Measurements from ENCODE around the gene ZNF609.
"Not testable (repeated sequence)": the region's sequence is repeated elsewhere in the genome, so short reads cannot be mapped to it uniquely, and the experiment has no call there.

The ZNF609 gene

DNA sequence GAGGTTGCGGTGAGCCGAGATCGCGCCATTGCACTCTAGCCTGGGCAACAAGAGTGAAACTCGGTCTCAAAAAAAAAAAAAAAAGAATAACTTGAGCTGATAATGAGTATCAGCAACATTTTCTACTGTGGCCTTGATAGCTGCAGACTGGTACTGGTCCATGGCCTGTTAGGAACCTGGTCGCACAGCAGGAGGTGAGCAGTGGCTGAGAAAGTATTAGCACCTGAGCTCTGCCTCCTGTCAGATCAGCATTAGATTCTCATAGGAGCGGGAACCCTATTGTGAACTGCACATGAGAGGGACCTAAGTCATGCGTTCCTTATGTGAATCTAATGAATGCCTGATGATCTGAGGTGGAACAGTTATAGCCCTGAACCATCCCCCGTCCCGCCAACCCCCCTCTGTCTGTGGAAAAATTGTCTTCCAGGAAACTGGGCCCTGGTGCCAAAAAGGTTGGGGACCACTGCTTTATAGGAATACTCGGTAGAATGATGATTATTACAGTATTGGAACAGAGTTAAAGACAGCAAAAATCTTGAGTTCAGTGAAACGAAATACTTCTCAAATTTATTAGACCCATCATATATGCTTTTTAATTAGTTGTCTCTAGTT lies 126.0 kb downstream of the ZNF609 start:
- Histone ChIP-seq H3K27ac (ENCODE audit: low read depth, low read length) (no peak overlapping the region), H3K27me3 (ENCODE audit: control insufficient read depth, insufficient read depth, low read length) (no peaks in the 10 kb centered on the region), H3K9ac (ENCODE audit: low read depth, low read length) (no peak overlapping the region), H3K9me3 (ENCODE audit: control insufficient read depth, insufficient read depth, low read length) (no peaks in the 10 kb centered on the region), H3K36me3 (ENCODE audit: control insufficient read depth, insufficient read depth, low read length) (no peaks in the 10 kb centered on the region), H3K4me3 (ENCODE audit: low read depth, low read length) (no peak overlapping the region), H3K4me1 (ENCODE audit: control insufficient read depth, insufficient read depth, low read length) (no peaks in the 10 kb centered on the region)

DNA sequence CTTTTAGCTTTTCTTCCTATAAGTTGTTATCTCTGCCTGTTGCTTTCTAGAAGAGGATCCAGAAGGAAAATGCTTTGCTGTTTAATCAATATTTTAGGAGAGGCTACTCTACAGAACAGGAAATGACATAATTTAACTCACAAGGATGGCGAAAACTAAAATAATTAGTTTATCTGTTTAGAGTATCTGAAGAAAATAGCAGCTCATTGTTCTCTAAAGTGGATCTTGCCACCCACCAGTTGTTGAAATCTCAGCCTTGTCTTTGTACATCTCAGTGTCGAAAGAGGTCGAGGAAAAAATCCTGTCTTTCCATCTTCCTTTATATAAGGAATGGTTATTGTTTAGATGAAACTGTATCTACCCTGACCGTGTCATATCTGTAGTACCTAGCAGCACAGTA lies 126.6 kb downstream of the ZNF609 start:
- no peaks in the 10 kb centered on the region for H3K27me3 ChIP-seq (ENCODE audit: control insufficient read depth, insufficient read depth, low read length)
- no peak overlapping the region for H3K4me3 ChIP-seq (ENCODE audit: low read depth, low read length)
- H3K9me3 ChIP-seq (ENCODE audit: control insufficient read depth, insufficient read depth, low read length): no peaks in the 10 kb centered on the region
- no peaks in the 10 kb centered on the region for H3K36me3 ChIP-seq (ENCODE audit: control insufficient read depth, insufficient read depth, low read length)
- H3K4me1 ChIP-seq (ENCODE audit: control insufficient read depth, insufficient read depth, low read length): no peaks in the 10 kb centered on the region
- no peak overlapping the region for H3K27ac ChIP-seq (ENCODE audit: low read depth, low read length)
- no peak overlapping the region for H3K9ac ChIP-seq (ENCODE audit: low read depth, low read length)

DNA sequence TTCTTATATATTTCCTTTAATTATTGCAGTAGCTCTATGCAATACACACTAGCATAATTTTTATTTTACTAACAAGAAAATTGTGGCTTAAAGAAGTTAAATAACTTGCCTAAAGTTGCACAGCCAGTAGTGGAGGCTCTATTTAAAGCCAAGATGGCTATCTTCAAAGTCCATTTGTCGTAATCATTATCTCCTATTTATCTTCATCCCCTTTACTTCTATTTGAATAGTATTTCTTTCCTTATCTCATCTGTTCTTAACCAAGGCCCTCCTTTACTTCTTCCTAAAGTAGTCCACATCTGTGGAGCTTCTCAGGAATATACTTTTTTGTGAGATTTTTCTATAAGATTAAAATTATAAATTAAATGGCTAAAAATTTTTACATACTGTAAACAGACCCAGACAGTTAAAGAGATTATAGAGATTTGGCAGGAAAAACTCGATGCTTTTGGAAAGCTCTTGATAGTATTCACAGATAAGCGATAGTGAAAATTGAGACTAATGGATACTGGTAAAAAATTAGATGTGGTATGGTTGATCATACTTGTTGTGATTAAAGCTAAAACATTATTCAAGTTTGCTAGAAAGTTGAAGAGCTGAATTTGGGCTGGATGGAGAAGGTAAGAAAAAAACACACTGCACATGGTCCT lies 129.2 kb downstream of the ZNF609 start:
- H3K4me1 ChIP-seq (ENCODE audit: control insufficient read depth, insufficient read depth, low read length): no peaks in the 10 kb centered on the region
- H3K27me3 ChIP-seq (ENCODE audit: control insufficient read depth, insufficient read depth, low read length): no peaks in the 10 kb centered on the region
- no peak overlapping the region for H3K4me3 ChIP-seq (ENCODE audit: low read depth, low read length)
- H3K27ac ChIP-seq (ENCODE audit: low read depth, low read length): no peak overlapping the region
- no peaks in the 10 kb centered on the region for H3K36me3 ChIP-seq (ENCODE audit: control insufficient read depth, insufficient read depth, low read length)
- H3K9me3 ChIP-seq (ENCODE audit: control insufficient read depth, insufficient read depth, low read length): no peaks in the 10 kb centered on the region
- no peak overlapping the region for H3K9ac ChIP-seq (ENCODE audit: low read depth, low read length)

DNA sequence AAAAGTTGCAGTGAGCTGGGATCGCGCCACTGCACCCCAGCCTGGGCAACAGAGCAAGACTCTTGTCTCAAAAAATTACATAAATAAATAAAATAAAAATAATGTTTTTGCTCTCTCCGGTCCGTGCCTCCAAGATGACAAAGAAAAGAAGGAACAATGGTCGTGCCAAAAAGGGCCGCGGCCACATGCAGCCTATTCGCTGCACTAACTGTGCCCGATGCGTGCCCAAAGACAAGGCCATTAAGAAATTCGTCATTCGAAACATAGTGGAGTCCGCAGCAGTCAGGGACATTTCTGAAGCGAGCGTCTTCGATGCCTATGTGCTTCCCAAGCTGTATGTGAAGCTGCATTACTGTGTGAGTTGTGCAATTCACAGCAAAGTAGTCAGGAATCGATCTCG lies 132.5 kb downstream of the ZNF609 start:
- H3K9ac ChIP-seq (ENCODE audit: low read depth, low read length); H3K9me3 ChIP-seq (ENCODE audit: control insufficient read depth, insufficient read depth, low read length); H3K36me3 ChIP-seq (ENCODE audit: control insufficient read depth, insufficient read depth, low read length); H3K27ac ChIP-seq (ENCODE audit: low read depth, low read length); H3K4me3 ChIP-seq (ENCODE audit: low read depth, low read length); H3K27me3 ChIP-seq (ENCODE audit: control insufficient read depth, insufficient read depth, low read length): not testable (repeated sequence)
- peaks cover 14% of the 10 kb centered on the region for H3K4me1 ChIP-seq (ENCODE audit: control insufficient read depth, insufficient read depth, low read length)

DNA sequence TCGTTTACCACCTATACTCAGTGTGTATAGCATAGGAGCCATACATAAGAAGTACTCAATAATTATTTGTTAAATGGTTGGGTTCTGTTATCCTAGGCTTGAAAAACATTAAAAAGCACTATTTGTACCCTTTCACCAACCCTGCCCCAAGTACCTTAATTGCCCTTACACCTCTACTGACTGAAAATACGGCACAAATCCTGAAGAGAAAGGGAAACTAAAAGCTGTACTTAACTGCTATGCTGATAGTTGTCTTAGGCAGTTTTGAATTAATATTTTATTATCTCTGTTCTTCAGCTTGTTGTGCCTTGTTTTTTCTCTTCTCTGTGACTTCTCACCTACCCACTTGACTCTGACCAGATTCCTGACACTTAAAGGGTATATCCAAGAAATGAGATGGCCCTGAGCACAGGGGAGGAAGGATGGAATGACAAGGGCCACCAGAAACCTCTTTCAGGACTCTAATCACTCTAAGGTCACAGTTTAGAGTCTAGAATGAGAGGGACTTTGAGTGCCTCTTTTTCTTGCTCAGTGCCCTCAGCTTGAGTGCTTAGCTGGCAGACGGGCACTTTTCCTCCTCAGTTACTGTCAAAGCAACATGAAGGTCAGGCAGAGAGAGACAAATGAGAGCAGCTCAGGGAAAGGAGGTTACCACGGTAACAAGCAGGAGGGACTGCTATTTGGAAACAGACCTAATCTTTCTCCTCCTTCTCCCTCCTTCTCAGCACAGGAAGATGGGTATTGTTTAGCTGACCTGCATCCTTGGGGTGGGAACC lies 136.5 kb downstream of the ZNF609 start:
- peaks cover 19% of the 10 kb centered on the region for H3K4me1 ChIP-seq (ENCODE audit: control insufficient read depth, insufficient read depth, low read length)
- H3K9me3 ChIP-seq (ENCODE audit: control insufficient read depth, insufficient read depth, low read length): no peaks in the 10 kb centered on the region
- H3K27ac ChIP-seq (ENCODE audit: low read depth, low read length): peak overlapping the region; percentile 5
- H3K36me3 ChIP-seq (ENCODE audit: control insufficient read depth, insufficient read depth, low read length): no peaks in the 10 kb centered on the region
- no peak overlapping the region for H3K9ac ChIP-seq (ENCODE audit: low read depth, low read length)
- no peaks in the 10 kb centered on the region for H3K27me3 ChIP-seq (ENCODE audit: control insufficient read depth, insufficient read depth, low read length)
- no peak overlapping the region for H3K4me3 ChIP-seq (ENCODE audit: low read depth, low read length)

DNA sequence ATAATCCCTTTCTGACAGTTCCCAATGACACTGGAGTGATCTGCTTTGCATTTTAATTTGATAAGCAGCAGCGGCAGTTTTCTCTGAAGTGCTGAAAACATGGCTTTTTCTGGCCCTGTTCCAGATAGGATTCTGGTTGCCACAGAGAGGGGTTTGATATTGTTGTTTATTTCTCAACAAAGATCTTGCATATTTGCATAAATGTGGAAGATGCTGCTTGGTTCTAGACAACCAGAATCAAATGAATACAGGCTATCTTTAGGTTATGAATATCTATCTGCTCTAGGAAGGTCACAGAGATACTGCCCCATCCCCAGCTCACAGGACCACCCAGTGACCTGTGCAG lies 137.1 kb downstream of the ZNF609 start:
- Histone ChIP-seq H3K27me3 (ENCODE audit: control insufficient read depth, insufficient read depth, low read length) (no peaks in the 10 kb centered on the region), H3K4me1 (ENCODE audit: control insufficient read depth, insufficient read depth, low read length) (peaks cover 25% of the 10 kb centered on the region), H3K36me3 (ENCODE audit: control insufficient read depth, insufficient read depth, low read length) (no peaks in the 10 kb centered on the region), H3K9ac (ENCODE audit: low read depth, low read length) (no peak overlapping the region), H3K4me3 (ENCODE audit: low read depth, low read length) (no peak overlapping the region), H3K27ac (ENCODE audit: low read depth, low read length) (peak overlapping the region; percentile 5), H3K9me3 (ENCODE audit: control insufficient read depth, insufficient read depth, low read length) (no peaks in the 10 kb centered on the region)

DNA sequence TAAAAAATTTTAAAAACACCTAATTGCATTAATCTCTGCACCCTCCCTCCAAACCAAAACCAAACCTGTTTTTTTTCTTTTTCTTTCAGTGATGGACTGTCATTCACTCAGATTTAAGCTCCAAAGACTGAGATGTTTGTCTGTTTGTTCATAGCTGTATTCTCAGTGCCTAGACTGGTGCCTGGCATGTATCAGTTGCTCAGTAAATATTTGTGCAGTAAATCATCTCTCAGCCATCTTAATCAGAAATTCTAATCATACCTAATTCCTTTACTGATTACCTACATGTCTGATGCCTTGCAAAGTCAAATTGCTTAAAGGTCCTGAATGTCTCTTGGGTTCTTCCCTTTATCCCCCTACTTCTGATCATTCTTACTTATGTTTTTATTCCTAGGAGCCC lies 138.8 kb downstream of the ZNF609 start:
- Histone ChIP-seq H3K9me3 (ENCODE audit: control insufficient read depth, insufficient read depth, low read length) (no peaks in the 10 kb centered on the region), H3K4me3 (ENCODE audit: low read depth, low read length) (no peak overlapping the region), H3K9ac (ENCODE audit: low read depth, low read length) (no peak overlapping the region), H3K27me3 (ENCODE audit: control insufficient read depth, insufficient read depth, low read length) (no peaks in the 10 kb centered on the region), H3K36me3 (ENCODE audit: control insufficient read depth, insufficient read depth, low read length) (no peaks in the 10 kb centered on the region), H3K4me1 (ENCODE audit: control insufficient read depth, insufficient read depth, low read length) (peaks cover 25% of the 10 kb centered on the region), H3K27ac (ENCODE audit: low read depth, low read length) (no peak overlapping the region)

DNA sequence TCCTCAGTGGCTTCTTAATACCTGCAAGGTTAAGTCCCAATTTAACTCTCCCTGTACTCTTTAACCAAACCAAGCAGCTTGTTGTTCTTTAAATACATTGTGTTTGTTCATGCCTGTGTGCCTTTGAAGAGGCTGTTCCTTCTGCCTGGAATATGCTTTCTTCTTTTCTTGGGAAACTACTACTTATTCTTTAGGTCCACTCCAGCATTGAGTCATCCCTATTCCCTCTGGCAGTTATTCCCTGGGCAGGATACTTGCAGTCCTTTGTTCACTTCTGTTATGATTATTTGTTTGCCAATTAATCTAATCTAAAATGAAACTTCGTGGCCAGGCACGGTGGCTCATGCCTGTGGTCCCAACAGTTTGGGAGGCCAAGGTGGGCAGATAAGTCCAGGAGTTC lies 139.3 kb downstream of the ZNF609 start:
- no peak overlapping the region for H3K27ac ChIP-seq (ENCODE audit: low read depth, low read length)
- no peaks in the 10 kb centered on the region for H3K27me3 ChIP-seq (ENCODE audit: control insufficient read depth, insufficient read depth, low read length)
- no peak overlapping the region for H3K9ac ChIP-seq (ENCODE audit: low read depth, low read length)
- no peaks in the 10 kb centered on the region for H3K9me3 ChIP-seq (ENCODE audit: control insufficient read depth, insufficient read depth, low read length)
- peaks cover 25% of the 10 kb centered on the region for H3K4me1 ChIP-seq (ENCODE audit: control insufficient read depth, insufficient read depth, low read length)
- no peaks in the 10 kb centered on the region for H3K36me3 ChIP-seq (ENCODE audit: control insufficient read depth, insufficient read depth, low read length)
- no peak overlapping the region for H3K4me3 ChIP-seq (ENCODE audit: low read depth, low read length)

DNA sequence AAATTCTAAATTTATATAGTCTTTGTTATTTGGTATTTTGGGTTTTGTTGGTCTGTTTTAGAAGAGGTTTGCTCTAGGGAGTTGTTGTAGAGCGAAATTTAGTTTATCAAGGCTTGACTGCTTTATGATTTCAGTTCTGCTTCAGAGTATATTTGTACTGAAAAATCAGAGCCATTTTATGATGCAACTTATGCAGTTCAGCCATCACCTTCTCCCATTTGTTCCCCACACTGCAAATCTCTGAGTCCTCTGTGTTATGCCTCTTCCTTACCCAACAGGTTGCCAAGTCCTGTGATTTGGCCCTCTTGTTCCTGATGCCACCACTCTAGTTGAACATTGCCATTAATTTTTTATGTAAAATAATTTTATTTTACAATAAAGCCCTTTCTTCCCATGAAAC lies 140.4 kb downstream of the ZNF609 start:
- H3K27ac ChIP-seq (ENCODE audit: low read depth, low read length): no peak overlapping the region
- no peaks in the 10 kb centered on the region for H3K36me3 ChIP-seq (ENCODE audit: control insufficient read depth, insufficient read depth, low read length)
- H3K27me3 ChIP-seq (ENCODE audit: control insufficient read depth, insufficient read depth, low read length): no peaks in the 10 kb centered on the region
- H3K4me3 ChIP-seq (ENCODE audit: low read depth, low read length): no peak overlapping the region
- H3K9me3 ChIP-seq (ENCODE audit: control insufficient read depth, insufficient read depth, low read length): no peaks in the 10 kb centered on the region
- H3K9ac ChIP-seq (ENCODE audit: low read depth, low read length): no peak overlapping the region
- peaks cover 25% of the 10 kb centered on the region for H3K4me1 ChIP-seq (ENCODE audit: control insufficient read depth, insufficient read depth, low read length)

DNA sequence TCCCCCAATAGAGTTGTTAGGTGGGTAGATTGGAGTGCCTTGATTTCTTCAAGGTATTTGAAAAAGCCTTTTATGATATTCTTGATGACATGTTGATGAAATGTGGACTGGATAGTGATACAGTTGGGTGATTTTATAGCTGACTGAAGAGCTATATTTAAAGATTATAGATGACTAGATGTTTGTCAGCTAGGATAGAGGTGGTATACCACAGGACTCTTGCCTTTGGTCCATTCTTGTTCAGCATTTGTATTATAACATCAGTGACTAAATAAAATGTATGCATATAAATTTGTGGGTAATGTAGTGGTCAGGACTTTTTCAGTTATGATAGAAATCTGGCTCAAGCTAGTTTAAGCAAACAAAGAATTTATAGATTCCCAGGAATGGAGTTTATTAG lies 143.9 kb downstream of the ZNF609 start:
- no peak overlapping the region for H3K27ac ChIP-seq (ENCODE audit: low read depth, low read length)
- H3K4me3 ChIP-seq (ENCODE audit: low read depth, low read length): no peak overlapping the region
- H3K27me3 ChIP-seq (ENCODE audit: control insufficient read depth, insufficient read depth, low read length): no peaks in the 10 kb centered on the region
- H3K36me3 ChIP-seq (ENCODE audit: control insufficient read depth, insufficient read depth, low read length): no peaks in the 10 kb centered on the region
- H3K4me1 ChIP-seq (ENCODE audit: control insufficient read depth, insufficient read depth, low read length): peaks cover 11% of the 10 kb centered on the region; the same call in 1 of the 2 replicates
- no peaks in the 10 kb centered on the region for H3K9me3 ChIP-seq (ENCODE audit: control insufficient read depth, insufficient read depth, low read length)
- no peak overlapping the region for H3K9ac ChIP-seq (ENCODE audit: low read depth, low read length)

DNA sequence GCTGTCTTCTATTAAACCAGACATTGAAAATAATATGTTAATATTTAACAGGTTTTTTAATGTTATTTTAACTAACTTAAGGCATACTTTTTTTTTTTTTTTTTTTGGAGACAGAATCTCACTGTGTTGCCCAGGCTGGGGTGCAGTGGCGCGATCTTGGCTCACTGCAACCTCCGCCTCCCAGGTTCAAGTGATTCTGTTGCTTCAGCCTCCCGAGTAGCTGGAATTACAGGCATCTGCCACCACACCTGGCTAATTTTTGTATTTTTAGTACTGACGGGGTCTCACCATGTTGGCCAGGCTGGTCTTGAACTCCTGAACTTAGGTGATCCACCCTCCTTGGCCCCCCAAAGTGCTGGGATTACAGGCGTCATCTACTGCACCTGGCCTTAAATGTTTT lies 147.0 kb downstream of the ZNF609 start:
- H3K9me3 ChIP-seq (ENCODE audit: control insufficient read depth, insufficient read depth, low read length); H3K36me3 ChIP-seq (ENCODE audit: control insufficient read depth, insufficient read depth, low read length); H3K4me3 ChIP-seq (ENCODE audit: low read depth, low read length): not testable (repeated sequence)

More for the DNA sequence above, 147.0 kb downstream of the ZNF609 start:
- not testable (repeated sequence) for H3K27me3 ChIP-seq (ENCODE audit: control insufficient read depth, insufficient read depth, low read length); H3K27ac ChIP-seq (ENCODE audit: low read depth, low read length); H3K4me1 ChIP-seq (ENCODE audit: control insufficient read depth, insufficient read depth, low read length); H3K9ac ChIP-seq (ENCODE audit: low read depth, low read length)

All from HUES48 (cell line).